Esophagus (tissue), 2 donors: Measurements from ENCODE around the gene LRBA. TPM values are rescaled to one million over a fixed set of nuclear protein-coding genes. Genes with fewer than 3 reads are reported as not detected.
"Not testable (repeated sequence)": the region's sequence is repeated elsewhere in the genome, so short reads cannot be mapped to it uniquely, and the experiment has no call there.

ENCODE experiments used
- H3K27ac ChIP-seq, 2 donors: one replicate each; pipeline ENCODE4 v1.5.1; 2013; ENCODE audit warnings: low read depth in 2 of 2, mild to moderate bottlenecking in 2 of 2, inconsistent platforms in 1 of 2, low read length in 1 of 2, moderate library complexity in 1 of 2
- H3K27me3 ChIP-seq, 2 donors: one replicate each; pipeline ENCODE4 v1.6.1; 2013; ENCODE audit warnings: low read length in 2 of 2, control low read depth in 1 of 2, mild to moderate bottlenecking in 1 of 2; ENCODE audit not compliant: insufficient read depth in 2 of 2, control insufficient read depth in 1 of 2
- H3K36me3 ChIP-seq, 2 donors: one replicate each; pipeline ENCODE4 v1.6.1; 2013; ENCODE audit warnings: low read length in 1 of 2; ENCODE audit not compliant: control insufficient read depth in 2 of 2, insufficient read depth in 2 of 2
- H3K4me1 ChIP-seq, 2 donors: one replicate each; pipeline ENCODE4 v1.6.1; 2013; ENCODE audit warnings: low read length in 1 of 2; ENCODE audit not compliant: control insufficient read depth in 2 of 2, insufficient read depth in 2 of 2
- H3K4me3 ChIP-seq, 2 donors: one replicate each; pipeline ENCODE4 v1.5.1; 2013; ENCODE audit warnings: low read length in 2 of 2, mild to moderate bottlenecking in 2 of 2, low read depth in 1 of 2, moderate library complexity in 1 of 2
- H3K9me3 ChIP-seq, 2 donors: one replicate each; pipeline ENCODE4 v1.6.1; 2013; ENCODE audit warnings: mild to moderate bottlenecking in 2 of 2, low read depth in 1 of 2, low read length in 1 of 2, moderate library complexity in 1 of 2; ENCODE audit not compliant: control insufficient read depth in 2 of 2, insufficient read depth in 1 of 2
- WGBS, 2 donors: extraction: QIAGEN DNeasy Blood & Tissue Kit; methylation state at CpG; one replicate each; pipeline ENCODE4 v1.1.7; 2013; 5-methylcytosine and 5-hydroxymethylcytosine counted together
- polyA plus RNA-seq, 2 donors: library from polyadenylated mRNA; stranded (reverse); fragments of 200-250 nt; gene quantifications; one replicate each; pipeline ENCODE4 v1.2.3, GENCODE V29; 2013
- donor health status: healthy with polysubstance abuse.
- donor health status: Bipolar disorder and iron deficiency.

Gene LRBA
- 10 to 100 TPM; 13.1 to 24.7 TPM for polyA plus RNA-seq

GRCh38 chr4:151014521-151015458 lies at the start of gene LRBA:
Gene LRBA (minus strand): TSS chr4:151015284. CDS start chr4:151014642, 642 bp downstream.
- Histone ChIP-seq H3K4me3 (peak within 1 kb of the TSS; percentile 89 to 98), H3K4me1 (no peaks in the 10 kb centered on the region), H3K9me3 (no peaks in the 10 kb centered on the region), H3K27ac (peak within 1 kb of the TSS; percentile 97 to 99), H3K36me3 (no peaks in the 10 kb centered on the region), H3K27me3 (no peaks in the 10 kb centered on the region)
- 0 to 1% methylated on average over 36 to 37 of the region's 37 CpGs for WGBS, 2 donors

DNA sequence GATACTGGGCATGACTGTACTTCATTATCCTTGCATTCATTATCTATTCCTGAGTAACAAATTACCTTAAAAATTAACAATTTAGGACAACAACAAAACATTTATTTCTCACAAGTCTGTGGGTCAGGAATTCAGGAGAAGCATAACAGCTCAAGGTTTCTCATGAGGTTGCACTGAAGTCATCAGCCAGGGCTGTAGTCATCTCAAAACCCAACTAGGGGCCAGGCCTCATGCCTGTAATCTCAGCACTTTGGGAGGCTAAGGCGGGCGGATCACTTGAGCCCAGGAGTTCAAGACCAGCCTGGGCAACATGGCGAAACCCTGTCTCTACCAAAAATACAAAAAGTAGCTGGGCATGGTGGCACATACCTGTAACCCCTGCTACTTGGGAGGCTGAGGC lies 48.1 kb upstream of the LRBA start:
- H3K4me3 ChIP-seq, H3K36me3 ChIP-seq, H3K9me3 ChIP-seq, H3K27ac ChIP-seq, H3K27me3 ChIP-seq, H3K4me1 ChIP-seq: not testable (repeated sequence)
- 90 to 98% methylated on average over 3 of the region's 3 CpGs for WGBS, 2 donors

DNA sequence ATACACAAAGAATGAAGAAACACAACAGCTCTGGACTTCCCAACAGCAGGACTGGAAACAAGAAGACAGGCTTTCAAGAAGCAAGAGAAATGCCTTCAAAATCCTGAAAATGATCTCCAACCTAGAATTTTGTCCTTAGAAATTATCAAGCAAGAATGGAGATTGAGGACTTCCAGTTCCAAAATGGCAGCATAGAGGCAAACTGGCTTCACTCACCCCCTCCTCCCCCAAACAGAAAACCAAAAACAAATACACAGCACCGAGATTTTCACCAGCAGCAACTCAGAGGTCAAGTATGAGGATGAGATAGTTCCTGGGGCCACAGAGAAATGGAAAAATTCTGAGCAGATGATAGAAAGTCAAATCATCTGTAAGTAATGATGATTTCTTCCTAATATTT lies 40.5 kb upstream of the LRBA start:
- H3K27ac ChIP-seq = no peak overlapping the region
- H3K4me3 ChIP-seq = no peak overlapping the region
- no peaks in the 10 kb centered on the region for H3K36me3 ChIP-seq
- WGBS, 2 donors = 28 to 36% methylated on average over 1 of the region's 1 CpG
- no peaks in the 10 kb centered on the region for H3K9me3 ChIP-seq
- no peaks in the 10 kb centered on the region for H3K4me1 ChIP-seq
- peaks cover 0 to 3% of the 10 kb centered on the region in 2 donors for H3K27me3 ChIP-seq

- Histone ChIP-seq H3K4me1 (no peaks in the 10 kb centered on the region), H3K36me3 (no peaks in the 10 kb centered on the region), H3K27ac (no peak overlapping the region)
These were observed 37.7 kb upstream of the LRBA start for GRCh38 chr4:151052785-151053184.

GRCh38 chr4:151049430-151049884 lies 34.4 kb upstream of the LRBA start:
- 91 to 94% methylated on average over 11 to 13 of the region's 13 CpGs for WGBS, 2 donors

More at GRCh38 chr4:151052785-151053184, 37.7 kb upstream of the LRBA start:
- WGBS, 2 donors = 77 to 81% methylated on average over 3 of the region's 3 CpGs
- H3K9me3 ChIP-seq = no peaks in the 10 kb centered on the region
- H3K4me3 ChIP-seq = no peak overlapping the region
- H3K27me3 ChIP-seq = peaks cover 0 to 3% of the 10 kb centered on the region in 2 donors

GRCh38 chr4:151048913-151049312 lies 33.8 kb upstream of the LRBA start:
- 94 to 95% methylated on average over 11 of the region's 11 CpGs for WGBS, 2 donors
- no peak overlapping the region for H3K4me3 ChIP-seq
- no peak overlapping the region for H3K27ac ChIP-seq
- H3K27me3 ChIP-seq = no peaks in the 10 kb centered on the region
- no peaks in the 10 kb centered on the region for H3K36me3 ChIP-seq
- no peaks in the 10 kb centered on the region for H3K9me3 ChIP-seq
- H3K4me1 ChIP-seq = no peaks in the 10 kb centered on the region

More at GRCh38 chr4:151049430-151049884, 34.4 kb upstream of the LRBA start:
- Histone ChIP-seq H3K27ac (no peak overlapping the region), H3K27me3 (no peaks in the 10 kb centered on the region), H3K4me3 (no peak overlapping the region), H3K4me1 (no peaks in the 10 kb centered on the region), H3K9me3 (no peaks in the 10 kb centered on the region), H3K36me3 (no peaks in the 10 kb centered on the region)

GRCh38 chr4:151046609-151047008 lies 31.5 kb upstream of the LRBA start:
- Histone ChIP-seq H3K36me3 (no peaks in the 10 kb centered on the region), H3K4me1 (no peaks in the 10 kb centered on the region), H3K27ac (no peak overlapping the region), H3K27me3 (no peaks in the 10 kb centered on the region), H3K4me3 (no peak overlapping the region), H3K9me3 (no peaks in the 10 kb centered on the region)
- 64 to 66% methylated on average over 4 of the region's 4 CpGs for WGBS, 2 donors

DNA sequence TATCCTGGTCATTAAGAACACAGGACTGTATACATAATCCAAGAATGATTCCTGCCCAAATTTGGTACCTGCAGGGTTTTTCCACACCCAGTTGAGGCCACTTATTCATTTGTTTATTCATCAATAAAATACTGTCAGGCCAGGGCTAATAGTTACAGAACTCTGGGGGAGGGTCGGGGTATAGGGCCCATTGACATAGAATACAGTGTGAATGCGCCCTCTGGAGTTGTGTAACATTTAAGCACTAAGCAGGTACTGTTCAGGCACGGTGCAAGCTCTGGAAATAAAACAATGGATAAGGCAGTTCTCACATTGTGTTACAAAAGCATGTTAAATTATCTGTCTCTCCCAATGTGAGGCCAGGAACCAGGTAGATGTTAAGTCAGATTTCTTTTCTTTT lies 30.8 kb upstream of the LRBA start:
- WGBS, 2 donors = 24 to 32% methylated on average over 3 of the region's 3 CpGs
- Histone ChIP-seq H3K27ac (no peak overlapping the region), H3K4me3 (no peak overlapping the region), H3K36me3 (no peaks in the 10 kb centered on the region), H3K9me3 (no peaks in the 10 kb centered on the region), H3K4me1 (no peaks in the 10 kb centered on the region), H3K27me3 (no peaks in the 10 kb centered on the region)

- WGBS, 2 donors = 76 to 88% methylated on average over 1 of the region's 1 CpG
These were observed 28.9 kb upstream of the LRBA start for GRCh38 chr4:151043803-151044515.

More at GRCh38 chr4:151043803-151044515, 28.9 kb upstream of the LRBA start:
- no peaks in the 10 kb centered on the region for H3K27me3 ChIP-seq
- no peaks in the 10 kb centered on the region for H3K4me1 ChIP-seq
- no peaks in the 10 kb centered on the region for H3K36me3 ChIP-seq
- H3K4me3 ChIP-seq = no peak overlapping the region
- no peaks in the 10 kb centered on the region for H3K9me3 ChIP-seq
- no peak overlapping the region for H3K27ac ChIP-seq
